ENCODE results near the gene BCAS3.

DNA sequence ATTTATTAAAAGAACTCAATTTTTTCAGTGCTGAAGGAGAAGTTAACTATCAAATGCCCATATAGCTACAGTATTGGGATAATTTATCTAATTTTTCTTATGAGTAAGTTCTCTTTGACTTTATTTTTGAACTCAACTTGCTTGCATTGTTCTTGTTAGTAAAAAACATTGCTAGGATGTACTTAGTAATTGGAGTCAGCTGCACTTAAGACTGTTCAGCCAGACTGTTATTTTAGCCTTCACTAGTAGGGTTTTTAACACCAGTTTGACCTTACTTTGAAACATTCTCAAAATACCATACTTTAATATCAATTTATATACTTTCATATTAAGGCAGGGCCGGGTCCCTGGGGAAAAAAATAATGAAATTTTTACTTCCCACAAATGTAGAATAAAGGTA, 465.4 kb downstream of the BCAS3 start:
- no peak for TF ChIP-seq TAF1 (IDR thresholded peaks at IDR 0.05; ENCODE audit: borderline replicate concordance, low read depth, low read length)
- no peak for TF ChIP-seq POLR2A (IDR thresholded peaks at IDR 0.05; ENCODE audit: low read depth, low read length)
